WTC11 (cell line): ENCODE data around the gene SMAD3. TPM values are rescaled to one million over a fixed set of nuclear protein-coding genes. Genes with fewer than 3 reads are reported as not detected.

Source experiments
- ATAC-seq: fragments of 200-7000 bp; cut with Tn5 transposase; 2 replicates; pipeline ENCODE4 v1.10.0; 2021; ENCODE audit warnings: mild to moderate bottlenecking, moderate library complexity
- CTCF ChIA-PET: fragments of 300-600 bp; sonication (Branson Sonifier 250); formaldehyde crosslinking; loops from one replicate; lab custom pipeline; 2021; ENCODE audit warnings: antibody characterized with exemption; lab: Charles Lee
- POLR2A ChIA-PET: fragments of 350-600 bp; sonication (Branson Sonifier 250); formaldehyde crosslinking; loops from one replicate; lab custom pipeline; 2021; ENCODE audit warnings: antibody characterized with exemption; lab: Charles Lee
- DNase-seq: peaks from one replicate; pipeline ENCODE4 v3.0.0; 2021; ENCODE audit warnings: low spot score
- H3K27ac Mint-ChIP-seq: 2 replicates; pipeline ENCODE4 v1.8.0; 2021; ENCODE audit warnings: mixed read lengths
- H3K27me3 Mint-ChIP-seq: 2 replicates; pipeline ENCODE4 v1.8.0; 2021; ENCODE audit warnings: low read depth, mild to moderate bottlenecking, moderate library complexity, mixed read lengths
- H3K36me3 Mint-ChIP-seq: 2 replicates; pipeline ENCODE4 v1.8.0; 2021; ENCODE audit warnings: mixed read lengths
- H3K4me1 Mint-ChIP-seq: 2 replicates; pipeline ENCODE4 v1.8.0; 2022; ENCODE audit warnings: mixed read lengths
- H3K4me3 Mint-ChIP-seq: 2 replicates; pipeline ENCODE4 v1.8.0; 2021; ENCODE audit warnings: mild to moderate bottlenecking, moderate library complexity, mixed read lengths
- H3K9me3 Mint-ChIP-seq: 2 replicates; pipeline ENCODE4 v1.8.0; 2021; ENCODE audit warnings: mixed read lengths
- CREM ChIP-seq: sonication (generic); formaldehyde crosslinking; IDR thresholded peaks from 2 replicates; pipeline ENCODE4 v1.8.1; 2022; ENCODE audit warnings: mild to moderate bottlenecking, missing genetic modification reagents, moderate library complexity
- FOXJ3 ChIP-seq: sonication (generic); formaldehyde crosslinking; IDR thresholded peaks from 2 replicates; pipeline ENCODE4 v1.9.0; 2021; ENCODE audit warnings: missing genetic modification reagents, mild to moderate bottlenecking, borderline replicate concordance
- MYBL2 ChIP-seq: sonication (generic); formaldehyde crosslinking; IDR thresholded peaks from 2 replicates; pipeline ENCODE4 v1.8.1; 2023; ENCODE audit warnings: mild to moderate bottlenecking, moderate library complexity, missing genetic modification reagents
- NFYB ChIP-seq: sonication (generic); formaldehyde crosslinking; conservative IDR thresholded peaks from 2 replicates; pipeline ENCODE4 v1.8.0; 2022; ENCODE audit warnings: low read depth, missing genetic modification reagents
- NR2C2 ChIP-seq: sonication (generic); formaldehyde crosslinking; IDR thresholded peaks from 2 replicates; pipeline ENCODE4 v1.8.0; 2022; ENCODE audit warnings: mild to moderate bottlenecking, missing genetic modification reagents
- RELA ChIP-seq: sonication (generic); formaldehyde crosslinking; IDR thresholded peaks from 2 replicates; pipeline ENCODE4 v1.8.1; 2022; ENCODE audit warnings: missing genetic modification reagents, mild to moderate bottlenecking, borderline replicate concordance
- SMAD3 ChIP-seq: sonication (generic); formaldehyde crosslinking; IDR thresholded peaks from 2 replicates; pipeline ENCODE4 v1.8.0; 2022; ENCODE audit warnings: missing genetic modification reagents, mild to moderate bottlenecking, borderline replicate concordance
- SMAD4 ChIP-seq: sonication (generic); formaldehyde crosslinking; IDR thresholded peaks from 2 replicates; pipeline ENCODE4 v1.8.0; 2022; ENCODE audit warnings: mild to moderate bottlenecking, missing genetic modification reagents
- TEAD1 ChIP-seq: sonication (generic); formaldehyde crosslinking; IDR thresholded peaks from 2 replicates; pipeline ENCODE4 v1.8.0; 2022; ENCODE audit warnings: mild to moderate bottlenecking, missing genetic modification reagents
- ZNF121 ChIP-seq: sonication (generic); formaldehyde crosslinking; IDR thresholded peaks from 2 replicates; pipeline ENCODE4 v1.8.0; 2023; ENCODE audit warnings: missing genetic modification reagents
- ZNF138 ChIP-seq: sonication (generic); formaldehyde crosslinking; conservative IDR thresholded peaks from 2 replicates; pipeline ENCODE4 v1.8.1; 2022; ENCODE audit warnings: mild to moderate bottlenecking, moderate library complexity, missing genetic modification reagents
- total RNA-seq: library from RNA; stranded (reverse); gene quantifications from 3 replicates; pipeline ENCODE4 v1.2.3, GENCODE V29; 2021
- TF ChIP-seq, protein P1 (sequence below): sonication (generic); formaldehyde crosslinking; conservative IDR thresholded peaks from 2 replicates; pipeline ENCODE4 v1.8.1; 2023; ENCODE audit warnings: mild to moderate bottlenecking, low read depth, missing genetic modification reagents, moderate library complexity
- TF ChIP-seq, protein P2 (sequence below): sonication (generic); formaldehyde crosslinking; IDR thresholded peaks from 2 replicates; pipeline ENCODE4 v1.8.1; 2022; ENCODE audit warnings: mild to moderate bottlenecking, missing genetic modification reagents, moderate library complexity, borderline replicate concordance
- TF ChIP-seq, protein P3 (sequence below): sonication (generic); formaldehyde crosslinking; IDR thresholded peaks from 2 replicates; pipeline ENCODE4 v1.8.0; 2023; ENCODE audit warnings: missing genetic modification reagents, mild to moderate bottlenecking, borderline replicate concordance
- TF ChIP-seq, protein P4 (sequence below): fragments of 250-450 bp; sonication (Bioruptor Pico); IDR thresholded peaks from 2 replicates; pipeline ENCODE4 v1.8.0; 2021; ENCODE audit warnings: mild to moderate bottlenecking
- TF ChIP-seq, protein P5 (sequence below): sonication (generic); formaldehyde crosslinking; IDR thresholded peaks from 2 replicates; pipeline ENCODE4 v1.8.0; 2022; ENCODE audit warnings: mild to moderate bottlenecking, missing genetic modification reagents

Gene SMAD3
- total RNA-seq, 1 experiment from 2014 or later = 34.6 TPM

DNA sequence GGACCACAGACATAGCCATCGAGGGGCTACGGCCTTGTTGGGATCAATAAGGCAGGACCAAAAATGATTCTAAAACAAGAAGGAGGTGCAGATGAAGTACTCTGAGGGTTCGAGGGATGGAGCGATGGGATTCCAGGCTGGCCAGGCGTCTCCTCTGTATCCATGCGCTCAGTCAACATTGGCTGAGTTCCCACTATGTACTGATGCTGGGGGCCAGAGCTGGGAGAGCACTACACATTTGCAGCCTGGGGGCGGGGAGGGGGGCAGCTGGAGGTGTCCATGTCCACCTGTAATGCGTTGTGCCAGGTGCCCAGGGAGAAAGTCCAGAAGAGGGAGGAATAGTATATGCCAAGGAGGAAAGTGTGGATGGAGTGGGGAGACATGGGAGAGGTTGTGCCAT, 107.6 kb downstream of the SMAD3 start:
- Mint-ChIP-seq H3K9me3 (no peaks in the 10 kb centered on the region), H3K27ac (0 out of 2 replicates have a peak overlapping the region, but pooled peaks have one; percentile 42), H3K4me3 (no peak overlapping the region), H3K27me3 (no peaks in the 10 kb centered on the region), H3K4me1 (peaks cover 51% of the 10 kb centered on the region), H3K36me3 (peaks cover 14% of the 10 kb centered on the region)
- POLR2A ChIA-PET = no interaction called here
- TF ChIP-seq NR2C2 (CRISPR knock-in tag) (no peak), RELA (CRISPR knock-in tag) (no peak), NFYB (no peak), TEAD1 (CRISPR knock-in tag) (no peak), SMAD4 (CRISPR knock-in tag) (no peak), CREM (CRISPR knock-in tag) (no peak), ZNF121 (CRISPR knock-in tag) (no peak), MYBL2 (CRISPR knock-in tag) (no peak), ZNF138 (no peak), SMAD3 (no peak), FOXJ3 (CRISPR knock-in tag) (no peak)
- TF ChIP-seq, protein P1, sequence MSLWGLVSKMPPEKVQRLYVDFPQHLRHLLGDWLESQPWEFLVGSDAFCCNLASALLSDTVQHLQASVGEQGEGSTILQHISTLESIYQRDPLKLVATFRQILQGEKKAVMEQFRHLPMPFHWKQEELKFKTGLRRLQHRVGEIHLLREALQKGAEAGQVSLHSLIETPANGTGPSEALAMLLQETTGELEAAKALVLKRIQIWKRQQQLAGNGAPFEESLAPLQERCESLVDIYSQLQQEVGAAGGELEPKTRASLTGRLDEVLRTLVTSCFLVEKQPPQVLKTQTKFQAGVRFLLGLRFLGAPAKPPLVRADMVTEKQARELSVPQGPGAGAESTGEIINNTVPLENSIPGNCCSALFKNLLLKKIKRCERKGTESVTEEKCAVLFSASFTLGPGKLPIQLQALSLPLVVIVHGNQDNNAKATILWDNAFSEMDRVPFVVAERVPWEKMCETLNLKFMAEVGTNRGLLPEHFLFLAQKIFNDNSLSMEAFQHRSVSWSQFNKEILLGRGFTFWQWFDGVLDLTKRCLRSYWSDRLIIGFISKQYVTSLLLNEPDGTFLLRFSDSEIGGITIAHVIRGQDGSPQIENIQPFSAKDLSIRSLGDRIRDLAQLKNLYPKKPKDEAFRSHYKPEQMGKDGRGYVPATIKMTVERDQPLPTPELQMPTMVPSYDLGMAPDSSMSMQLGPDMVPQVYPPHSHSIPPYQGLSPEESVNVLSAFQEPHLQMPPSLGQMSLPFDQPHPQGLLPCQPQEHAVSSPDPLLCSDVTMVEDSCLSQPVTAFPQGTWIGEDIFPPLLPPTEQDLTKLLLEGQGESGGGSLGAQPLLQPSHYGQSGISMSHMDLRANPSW (CRISPR knock-in tag) = no peak
- TF ChIP-seq, protein P2, sequence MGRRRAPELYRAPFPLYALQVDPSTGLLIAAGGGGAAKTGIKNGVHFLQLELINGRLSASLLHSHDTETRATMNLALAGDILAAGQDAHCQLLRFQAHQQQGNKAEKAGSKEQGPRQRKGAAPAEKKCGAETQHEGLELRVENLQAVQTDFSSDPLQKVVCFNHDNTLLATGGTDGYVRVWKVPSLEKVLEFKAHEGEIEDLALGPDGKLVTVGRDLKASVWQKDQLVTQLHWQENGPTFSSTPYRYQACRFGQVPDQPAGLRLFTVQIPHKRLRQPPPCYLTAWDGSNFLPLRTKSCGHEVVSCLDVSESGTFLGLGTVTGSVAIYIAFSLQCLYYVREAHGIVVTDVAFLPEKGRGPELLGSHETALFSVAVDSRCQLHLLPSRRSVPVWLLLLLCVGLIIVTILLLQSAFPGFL (CRISPR knock-in tag) = no peak
- TF ChIP-seq, protein P3, sequence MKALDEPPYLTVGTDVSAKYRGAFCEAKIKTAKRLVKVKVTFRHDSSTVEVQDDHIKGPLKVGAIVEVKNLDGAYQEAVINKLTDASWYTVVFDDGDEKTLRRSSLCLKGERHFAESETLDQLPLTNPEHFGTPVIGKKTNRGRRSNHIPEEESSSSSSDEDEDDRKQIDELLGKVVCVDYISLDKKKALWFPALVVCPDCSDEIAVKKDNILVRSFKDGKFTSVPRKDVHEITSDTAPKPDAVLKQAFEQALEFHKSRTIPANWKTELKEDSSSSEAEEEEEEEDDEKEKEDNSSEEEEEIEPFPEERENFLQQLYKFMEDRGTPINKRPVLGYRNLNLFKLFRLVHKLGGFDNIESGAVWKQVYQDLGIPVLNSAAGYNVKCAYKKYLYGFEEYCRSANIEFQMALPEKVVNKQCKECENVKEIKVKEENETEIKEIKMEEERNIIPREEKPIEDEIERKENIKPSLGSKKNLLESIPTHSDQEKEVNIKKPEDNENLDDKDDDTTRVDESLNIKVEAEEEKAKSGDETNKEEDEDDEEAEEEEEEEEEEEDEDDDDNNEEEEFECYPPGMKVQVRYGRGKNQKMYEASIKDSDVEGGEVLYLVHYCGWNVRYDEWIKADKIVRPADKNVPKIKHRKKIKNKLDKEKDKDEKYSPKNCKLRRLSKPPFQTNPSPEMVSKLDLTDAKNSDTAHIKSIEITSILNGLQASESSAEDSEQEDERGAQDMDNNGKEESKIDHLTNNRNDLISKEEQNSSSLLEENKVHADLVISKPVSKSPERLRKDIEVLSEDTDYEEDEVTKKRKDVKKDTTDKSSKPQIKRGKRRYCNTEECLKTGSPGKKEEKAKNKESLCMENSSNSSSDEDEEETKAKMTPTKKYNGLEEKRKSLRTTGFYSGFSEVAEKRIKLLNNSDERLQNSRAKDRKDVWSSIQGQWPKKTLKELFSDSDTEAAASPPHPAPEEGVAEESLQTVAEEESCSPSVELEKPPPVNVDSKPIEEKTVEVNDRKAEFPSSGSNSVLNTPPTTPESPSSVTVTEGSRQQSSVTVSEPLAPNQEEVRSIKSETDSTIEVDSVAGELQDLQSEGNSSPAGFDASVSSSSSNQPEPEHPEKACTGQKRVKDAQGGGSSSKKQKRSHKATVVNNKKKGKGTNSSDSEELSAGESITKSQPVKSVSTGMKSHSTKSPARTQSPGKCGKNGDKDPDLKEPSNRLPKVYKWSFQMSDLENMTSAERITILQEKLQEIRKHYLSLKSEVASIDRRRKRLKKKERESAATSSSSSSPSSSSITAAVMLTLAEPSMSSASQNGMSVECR (CRISPR knock-in tag) = no peak
- TF ChIP-seq, protein P4, sequence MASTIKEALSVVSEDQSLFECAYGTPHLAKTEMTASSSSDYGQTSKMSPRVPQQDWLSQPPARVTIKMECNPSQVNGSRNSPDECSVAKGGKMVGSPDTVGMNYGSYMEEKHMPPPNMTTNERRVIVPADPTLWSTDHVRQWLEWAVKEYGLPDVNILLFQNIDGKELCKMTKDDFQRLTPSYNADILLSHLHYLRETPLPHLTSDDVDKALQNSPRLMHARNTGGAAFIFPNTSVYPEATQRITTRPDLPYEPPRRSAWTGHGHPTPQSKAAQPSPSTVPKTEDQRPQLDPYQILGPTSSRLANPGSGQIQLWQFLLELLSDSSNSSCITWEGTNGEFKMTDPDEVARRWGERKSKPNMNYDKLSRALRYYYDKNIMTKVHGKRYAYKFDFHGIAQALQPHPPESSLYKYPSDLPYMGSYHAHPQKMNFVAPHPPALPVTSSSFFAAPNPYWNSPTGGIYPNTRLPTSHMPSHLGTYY (CRISPR knock-in tag) = no peak
- TF ChIP-seq, protein P5, sequence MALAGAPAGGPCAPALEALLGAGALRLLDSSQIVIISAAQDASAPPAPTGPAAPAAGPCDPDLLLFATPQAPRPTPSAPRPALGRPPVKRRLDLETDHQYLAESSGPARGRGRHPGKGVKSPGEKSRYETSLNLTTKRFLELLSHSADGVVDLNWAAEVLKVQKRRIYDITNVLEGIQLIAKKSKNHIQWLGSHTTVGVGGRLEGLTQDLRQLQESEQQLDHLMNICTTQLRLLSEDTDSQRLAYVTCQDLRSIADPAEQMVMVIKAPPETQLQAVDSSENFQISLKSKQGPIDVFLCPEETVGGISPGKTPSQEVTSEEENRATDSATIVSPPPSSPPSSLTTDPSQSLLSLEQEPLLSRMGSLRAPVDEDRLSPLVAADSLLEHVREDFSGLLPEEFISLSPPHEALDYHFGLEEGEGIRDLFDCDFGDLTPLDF (CRISPR knock-in tag) = no peak
- CTCF ChIA-PET = no interaction called here
- ATAC-seq (no peak), DNase-seq (no peak)
